IMR-90 (cell line): ENCODE data around the gene AJAP1. TPM values are rescaled to one million over a fixed set of nuclear protein-coding genes. Genes with fewer than 3 reads are reported as not detected.

Source experiments
- ATAC-seq: fragments of 200-7000 bp; cut with Tn5 transposase; 2 replicates; pipeline ENCODE4 v1.9.1; 2020; ENCODE audit warnings: low read depth, mild to moderate bottlenecking, moderate library complexity
- BruUV-seq: library from RNA; stranded (reverse); fragments of 400-500 nt; replicated peaks from 2 replicates; lab custom pipeline; 2021; lab: Mats Ljungman, UMichigan
- CTCF ChIA-PET: fragments of 300-600 bp; formaldehyde crosslinking; extraction: SDS; loops from one replicate; lab custom pipeline; 2021; ENCODE audit warnings: antibody characterized with exemption; lab: Yijun Ruan, JAX
- POLR2A ChIA-PET: fragments of 300-600 bp; sonication (Branson Sonifier 250); formaldehyde crosslinking; loops from one replicate; lab custom pipeline; 2022; ENCODE audit warnings: antibody characterized with exemption; ENCODE audit not compliant: unreplicated experiment; lab: Charles Lee
- DNase-seq: peaks from one replicate; pipeline ENCODE4 v3.0.0; 2013
- H2AFZ ChIP-seq: replicated peaks from 2 replicates; pipeline ENCODE3; 2013; ENCODE audit warnings: low read length, mild to moderate bottlenecking; ENCODE audit not compliant: poor library complexity
- H2AK5ac ChIP-seq: 2 replicates; pipeline ENCODE4 v1.6.1; 2013; ENCODE audit warnings: low read depth, low read length, inconsistent platforms
- H2AK9ac ChIP-seq: replicated peaks from 2 replicates; pipeline ENCODE3; 2013; ENCODE audit warnings: mild to moderate bottlenecking, low read depth, low read length, moderate library complexity; ENCODE audit not compliant: poor library complexity
- H2BK120ac ChIP-seq: 2 replicates; pipeline ENCODE4 v1.6.1; 2013; ENCODE audit warnings: low read depth, low read length, inconsistent platforms
- H2BK15ac ChIP-seq: 3 replicates; pipeline ENCODE4 v1.6.1; 2013; ENCODE audit warnings: low read depth, low read length, inconsistent platforms
- H2BK20ac ChIP-seq: 2 replicates; pipeline ENCODE4 v1.6.1; 2013; ENCODE audit warnings: low read depth, mild to moderate bottlenecking, inconsistent platforms, low read length, moderate library complexity
- H2BK5ac ChIP-seq: 2 replicates; pipeline ENCODE4 v1.6.1; 2013; ENCODE audit warnings: mild to moderate bottlenecking, low read depth, low read length, inconsistent platforms; ENCODE audit not compliant: poor library complexity, severe bottlenecking
- H3K14ac ChIP-seq: replicated peaks from 2 replicates; pipeline ENCODE4 v1.6.1; 2013; ENCODE audit warnings: low read depth, low read length, inconsistent platforms
- H3K18ac ChIP-seq: 2 replicates; pipeline ENCODE4 v1.6.1; 2013; ENCODE audit warnings: low read depth, low read length, control low read depth
- H3K23ac ChIP-seq: 2 replicates; pipeline ENCODE4 v1.6.1; 2013; ENCODE audit warnings: low read depth, low read length, inconsistent platforms
- H3K27ac ChIP-seq: 2 replicates; pipeline ENCODE4 v1.5.1; 2013; ENCODE audit warnings: mild to moderate bottlenecking, control low read depth, low read length; ENCODE audit not compliant: insufficient read depth
- H3K27me3 ChIP-seq: 2 replicates; pipeline ENCODE4 v1.6.1; 2013; ENCODE audit warnings: low read length; ENCODE audit not compliant: control insufficient read depth, insufficient read depth
- H3K36me3 ChIP-seq: 2 replicates; pipeline ENCODE4 v1.6.1; 2013; ENCODE audit warnings: low read length, mixed read lengths; ENCODE audit not compliant: control insufficient read depth, insufficient read depth
- H3K4ac ChIP-seq: 2 replicates; pipeline ENCODE4 v1.6.1; 2013; ENCODE audit warnings: low read depth, low read length, inconsistent platforms
- H3K4me1 ChIP-seq: 2 replicates; pipeline ENCODE4 v1.6.1; 2013; ENCODE audit warnings: low read length, mixed read lengths; ENCODE audit not compliant: control insufficient read depth, insufficient read depth
- H3K4me2 ChIP-seq: 2 replicates; pipeline ENCODE4 v1.6.1; 2013; ENCODE audit warnings: low read depth, mild to moderate bottlenecking, control low read depth, low read length, moderate library complexity
- H3K4me3 ChIP-seq: 2 replicates; pipeline ENCODE4 v1.5.1; 2013; ENCODE audit warnings: low read depth, mild to moderate bottlenecking, control low read depth, low read length, moderate library complexity; ENCODE audit not compliant: insufficient read depth
- H3K56ac ChIP-seq: 2 replicates; pipeline ENCODE4 v1.6.1; 2013; ENCODE audit warnings: low read length, inconsistent platforms; ENCODE audit not compliant: insufficient read depth; ENCODE audit errors: extremely low read depth
- H3K79me1 ChIP-seq, 2 experiments: 2 replicates each; pipeline ENCODE4 v1.6.1; 2013; ENCODE audit warnings: low read length in 2 of 2, inconsistent platforms in 1 of 2, low read depth in 1 of 2
- H3K9ac ChIP-seq: 2 replicates; pipeline ENCODE4 v1.6.1; 2013; ENCODE audit warnings: low read depth, low read length, control low read depth
- H3K9me1 ChIP-seq: 2 replicates; pipeline ENCODE4 v1.6.1; 2013; ENCODE audit warnings: low read length, inconsistent platforms; ENCODE audit not compliant: insufficient read depth
- H3K9me3 ChIP-seq: 2 replicates; pipeline ENCODE4 v1.6.1; 2013; ENCODE audit warnings: low read length; ENCODE audit not compliant: control insufficient read depth, insufficient read depth
- H4K20me1 ChIP-seq: 2 replicates; pipeline ENCODE4 v1.6.1; 2013; ENCODE audit warnings: low read length, inconsistent platforms; ENCODE audit not compliant: insufficient read depth
- H4K5ac ChIP-seq: 2 replicates; pipeline ENCODE4 v1.6.1; 2013; ENCODE audit warnings: mild to moderate bottlenecking, low read depth, low read length, control low read depth
- H4K8ac ChIP-seq, 2 experiments: 2 replicates each; pipeline ENCODE4 v1.6.1; 2013; ENCODE audit warnings: low read depth in 2 of 2, low read length in 2 of 2, control low read depth in 1 of 2, inconsistent platforms in 1 of 2
- H4K91ac ChIP-seq: 2 replicates; pipeline ENCODE4 v1.6.1; 2013; ENCODE audit warnings: low read depth, low read length, inconsistent platforms; ENCODE audit not compliant: insufficient read depth
- CHD1 ChIP-seq: IDR thresholded peaks from 2 replicates; pipeline ENCODE4 v1.6.1; 2012; ENCODE audit warnings: low read depth, low read length, improper control_type of control experiment
- MAFK ChIP-seq: IDR thresholded peaks from 2 replicates; pipeline ENCODE4 v1.6.1; 2012; ENCODE audit warnings: low read depth, low read length, improper control_type of control experiment
- MAZ ChIP-seq: IDR thresholded peaks from 2 replicates; pipeline ENCODE4 v1.6.1; 2012; ENCODE audit warnings: low read depth, mild to moderate bottlenecking, low read length, improper control_type of control experiment, moderate library complexity, borderline replicate concordance
- POLR2A ChIP-seq: IDR thresholded peaks from 2 replicates; pipeline ENCODE4 v1.6.1; 2012; ENCODE audit warnings: mild to moderate bottlenecking, low read depth, low read length
- RFX5 ChIP-seq: IDR thresholded peaks from 2 replicates; pipeline ENCODE4 v1.8.0; 2012; ENCODE audit warnings: low read depth, mild to moderate bottlenecking, low read length, moderate library complexity
- WGBS, 2 experiments: methylation state at CpG; one replicate each; pipeline versions ENCODE4 v1.1.5 to v1.1.7; 2013; ENCODE audit warnings: missing lambda C conversion rate in 2 of 2; ENCODE audit not compliant: insufficient read length in 1 of 2; ENCODE audit errors: extremely low coverage in 2 of 2; 5-methylcytosine and 5-hydroxymethylcytosine counted together
- dilution Hi-C: fragments of 300-500 bp; cut with HindIII; formaldehyde crosslinking; loops from one replicate; pipeline ENCODE4 v1.14.3; 2018; ENCODE audit warnings: low sequenced_read_pairs; ENCODE audit not compliant: unreplicated experiment
- in situ Hi-C: fragments of 300-500 bp; cut with MboI; formaldehyde crosslinking; loops from 3 replicates; pipeline ENCODE4 v1.14.3; 2019; ENCODE audit warnings: low sequenced_read_pairs, inconsistent platforms, mixed read lengths
- intact Hi-C: fragments of 100-400 bp; cut with micrococcal nuclease; formaldehyde crosslinking; loops from 2 replicates; pipeline ENCODE4 v1.10.0; 2022
- polyA plus RNA-seq, 3 experiments: library from polyadenylated mRNA; depleted of rRNA; stranded (reverse); fragments of >200 nt; gene quantifications; 2 replicates each; pipeline ENCODE4 v1.2.3, GENCODE V29; 2012; ENCODE audit warnings: low replicate concordance in 1 of 3
- total RNA-seq: library from RNA; depleted of rRNA; stranded (reverse); fragments of >200 nt; gene quantifications from 2 replicates; pipeline ENCODE4 v1.2.3, GENCODE V29; 2012

Gene AJAP1
- total and polyA plus RNA-seq, 2 of the 4 experiments (the other 2 are of a cell fraction): under 0.01 to 0.02 TPM

GRCh38 chr1:4696753-4697152 is 42.3 kb downstream of the AJAP1 start:
- intact Hi-C loops (no loop called here), in situ Hi-C loops (no loop called here), dilution Hi-C loops (no loop called here)
- H3K14ac ChIP-seq: no peak overlapping the region
- CTCF ChIA-PET: no interaction called here
- TF ChIP-seq RFX5 (no peak), POLR2A (no peak), MAFK (no peak), CHD1 (no peak), MAZ (no peak)
- no peak overlapping the region for H4K8ac ChIP-seq
- no peak overlapping the region for H3K9ac ChIP-seq
- no peak overlapping the region for H3K27ac ChIP-seq
- no peak overlapping the region for H3K4ac ChIP-seq
- no peak overlapping the region for H2BK20ac ChIP-seq
- no peak overlapping the region for H2BK15ac ChIP-seq
- no peak overlapping the region for H4K5ac ChIP-seq
- no peak overlapping the region for H2BK5ac ChIP-seq
- H3K27me3 ChIP-seq: no peaks in the 10 kb centered on the region
- H3K18ac ChIP-seq: no peak overlapping the region
- no peak overlapping the region for H3K4me3 ChIP-seq
- POLR2A ChIA-PET: no interaction called here
- H3K4me2 ChIP-seq: no peak overlapping the region
- no peaks in the 10 kb centered on the region for H3K9me1 ChIP-seq
- H2AK9ac ChIP-seq: no peak overlapping the region
- DNase-seq (no peak), ATAC-seq (no peak)
- H3K56ac ChIP-seq: no peak overlapping the region
- H3K9me3 ChIP-seq: peaks cover 72% of the 10 kb centered on the region
- H4K91ac ChIP-seq: no peak overlapping the region
- H3K4me1 ChIP-seq: no peaks in the 10 kb centered on the region
- H4K20me1 ChIP-seq: no peaks in the 10 kb centered on the region
- peak overlapping the region; percentile 63 for H2AFZ ChIP-seq
- H3K23ac ChIP-seq: no peak overlapping the region
- no TSS peak for BruUV-seq
- no peak overlapping the region for H2BK120ac ChIP-seq
- no peak overlapping the region for H2AK5ac ChIP-seq
- WGBS, 2 experiments: 88% methylated on average over 1 of the region's 2 CpGs; no CpG with 5 or more reads in 1 of the 2 experiments
- no peaks in the 10 kb centered on the region for H3K36me3 ChIP-seq
- H3K79me1 ChIP-seq: no peaks in the 10 kb centered on the region
